NOMO-1 (cell line): ENCODE data around the gene SYT1.
"Not testable (repeated sequence)": the region's sequence is repeated elsewhere in the genome, so short reads cannot be mapped to it uniquely, and the experiment has no call there.

Experiments used
- DNase-seq, 2 experiments: peaks; one replicate each; lab custom pipeline; 2025; ENCODE audit not compliant: unreplicated experiment in 2 of 2; lab: John Stamatoyannopoulos, UW

Gene SYT1

DNA sequence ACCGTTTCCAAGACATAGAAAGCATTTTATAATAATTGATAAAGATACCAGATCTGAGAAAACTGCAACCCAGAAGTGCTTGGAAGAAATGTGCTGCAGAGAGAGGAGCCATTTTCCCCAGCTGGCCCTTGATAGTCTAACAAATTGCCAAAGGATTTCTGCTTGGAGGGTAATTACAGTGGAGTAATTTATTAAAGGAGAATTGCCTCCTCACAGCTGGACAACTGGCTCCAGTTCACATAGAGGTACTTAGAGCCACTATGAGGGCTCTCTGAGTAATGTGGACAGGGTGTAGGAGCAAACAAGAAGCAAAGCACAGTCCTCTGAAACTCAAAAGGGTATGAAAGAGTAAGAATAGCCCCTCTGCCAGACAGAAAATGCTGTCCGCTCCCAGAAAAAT lies 335.6 kb downstream of the SYT1 start:
- DNase-seq: no peak

- no peak for DNase-seq
Observed at GRCh38 chr12:79203058-79203647, 338.6 kb downstream of the SYT1 start.

DNA sequence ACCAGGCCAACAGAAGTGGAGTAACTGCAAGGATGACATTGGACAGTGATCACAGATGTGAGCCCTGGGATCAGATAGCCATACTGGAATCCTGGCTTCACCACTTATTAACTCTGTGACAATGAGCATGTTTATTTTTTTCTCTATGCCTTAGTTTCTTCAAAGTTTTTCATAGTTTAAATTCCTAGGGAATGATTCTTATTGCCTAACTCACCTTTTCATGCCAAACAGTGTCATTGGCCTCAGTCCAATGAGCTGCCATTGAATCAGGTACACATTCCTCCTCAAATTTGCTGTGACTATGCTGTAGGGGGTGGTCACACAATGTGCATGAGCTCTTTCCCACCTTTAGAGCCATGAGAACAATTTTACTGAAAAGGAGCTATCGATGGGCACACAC lies 342.3 kb downstream of the SYT1 start:
- DNase-seq: no peak

DNA sequence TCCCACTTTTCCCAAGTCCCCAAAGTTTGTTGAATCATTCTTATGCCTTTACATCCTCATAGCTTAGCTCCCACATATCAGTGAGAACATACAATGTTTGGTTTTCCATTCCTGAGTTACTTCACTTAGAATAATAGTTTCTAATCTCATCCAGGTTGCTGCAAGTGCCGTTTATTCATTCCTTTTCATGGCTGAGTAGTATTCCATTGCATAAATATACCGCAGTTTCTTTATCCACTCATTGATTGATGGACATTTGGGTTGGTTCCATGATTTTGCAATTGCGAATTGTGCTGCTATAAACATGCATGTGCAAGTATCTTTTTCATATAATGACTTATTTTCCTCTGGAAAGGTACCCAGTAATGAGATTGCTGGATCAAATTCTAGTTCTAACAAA lies 345.8 kb downstream of the SYT1 start:
- not testable (repeated sequence) for DNase-seq

GRCh38 chr12:79217306-79217705 lies 352.7 kb downstream of the SYT1 start:
- no peak for DNase-seq

DNA sequence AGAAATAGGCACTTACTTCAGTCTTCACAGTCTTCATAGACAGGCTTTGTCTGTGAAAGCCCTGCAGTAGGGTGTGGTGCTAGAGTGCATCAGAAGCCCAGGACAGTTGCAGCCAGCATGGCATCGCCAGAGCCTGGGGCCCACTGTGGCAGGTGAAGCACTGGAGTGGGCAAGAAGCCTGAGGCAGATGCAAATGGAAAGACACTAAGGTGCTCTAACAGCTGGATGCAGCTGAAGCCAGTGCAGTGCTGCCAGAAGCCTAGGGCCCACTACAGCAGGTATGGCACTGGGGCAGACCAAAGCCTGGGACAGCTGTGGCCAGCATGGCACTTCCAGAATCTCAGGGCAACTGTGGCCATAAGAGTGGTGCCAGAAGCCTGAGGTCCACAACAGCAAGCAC lies 358.6 kb downstream of the SYT1 start:
- no peak for DNase-seq

- DNase-seq: no peak
Observed at GRCh38 chr12:79223761-79224160, 359.2 kb downstream of the SYT1 start.

DNA sequence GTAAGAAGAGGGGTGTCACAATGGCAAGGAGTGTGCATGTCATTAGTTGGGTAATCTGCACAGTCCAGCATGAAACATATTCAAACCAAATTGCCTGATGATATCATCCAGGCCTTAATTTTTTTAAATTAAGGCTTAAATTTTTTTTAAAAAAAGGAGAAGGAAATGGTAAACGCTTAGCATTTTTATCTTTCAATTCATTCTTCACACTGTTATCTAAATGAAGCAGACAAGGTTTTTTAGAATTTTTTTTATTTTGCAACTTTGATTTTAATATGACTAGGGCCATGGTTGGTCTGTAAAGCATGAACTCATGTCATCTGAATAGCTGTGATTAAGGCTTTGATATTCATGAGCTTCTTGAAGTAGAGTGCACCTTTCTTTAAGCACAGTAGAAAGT lies 362.5 kb downstream of the SYT1 start:
- DNase-seq: no peak

DNA sequence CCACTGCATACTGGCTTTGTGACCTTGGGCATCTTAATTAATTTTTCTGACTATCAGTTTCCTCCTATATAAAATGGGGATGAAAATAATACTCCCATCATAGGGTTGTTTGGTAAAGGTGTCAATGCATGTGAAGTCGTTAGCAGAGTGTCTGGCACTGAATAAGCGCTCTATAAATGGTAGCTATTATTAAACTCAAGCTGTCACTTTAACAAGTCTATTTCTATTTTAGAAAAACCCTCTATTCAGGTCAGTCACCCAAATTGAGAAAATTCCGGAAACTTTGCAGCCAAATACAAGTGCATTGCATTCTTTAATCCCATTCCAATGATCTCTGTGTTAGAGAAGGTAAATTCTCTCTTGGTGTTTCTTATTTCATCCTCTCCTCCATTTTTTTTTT lies 363.1 kb downstream of the SYT1 start:
- DNase-seq: no peak

DNA sequence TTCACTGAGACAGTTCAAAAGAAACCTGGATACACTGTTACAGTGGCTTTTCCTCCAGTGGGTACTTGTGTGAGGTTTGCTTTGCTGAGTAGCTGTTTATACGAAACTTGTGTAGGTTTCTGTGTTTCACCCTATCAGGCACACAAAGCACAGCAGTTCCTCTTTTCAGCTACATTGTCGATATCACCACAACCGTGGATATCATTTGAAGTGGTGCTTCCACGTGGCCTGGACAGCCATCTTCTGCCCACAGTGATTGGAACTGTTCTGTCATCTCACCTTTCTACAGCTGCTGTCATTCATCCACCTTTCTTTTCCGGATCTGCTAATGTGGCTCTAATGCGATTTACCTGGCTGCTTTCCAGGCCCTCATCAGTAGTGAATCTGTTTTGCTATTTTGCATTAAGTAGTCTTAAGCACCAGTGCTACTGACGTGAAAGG lies 368.8 kb downstream of the SYT1 start:
- DNase-seq: no peak

DNA sequence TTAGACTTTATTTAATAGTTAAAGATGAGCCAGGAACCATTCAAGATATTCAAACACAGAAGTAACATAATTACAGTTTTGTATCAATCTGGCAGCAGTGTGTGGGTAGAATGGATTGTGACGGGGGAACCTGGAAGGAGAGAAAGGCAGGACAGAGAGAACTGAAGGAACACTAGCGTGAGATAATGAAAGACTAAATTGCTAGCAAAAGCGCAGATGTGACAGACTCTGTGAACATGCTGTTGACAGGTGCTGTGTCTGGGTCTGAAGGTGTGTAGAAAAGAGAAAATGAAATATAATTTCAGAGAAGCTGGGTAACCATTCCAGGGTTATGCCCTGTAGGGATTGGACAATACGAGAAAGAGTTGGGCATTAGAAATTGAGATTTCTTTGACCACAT lies 372.3 kb downstream of the SYT1 start:
- no peak for DNase-seq

GRCh38 chr12:79238246-79238645 lies 373.7 kb downstream of the SYT1 start:
- DNase-seq: no peak

DNA sequence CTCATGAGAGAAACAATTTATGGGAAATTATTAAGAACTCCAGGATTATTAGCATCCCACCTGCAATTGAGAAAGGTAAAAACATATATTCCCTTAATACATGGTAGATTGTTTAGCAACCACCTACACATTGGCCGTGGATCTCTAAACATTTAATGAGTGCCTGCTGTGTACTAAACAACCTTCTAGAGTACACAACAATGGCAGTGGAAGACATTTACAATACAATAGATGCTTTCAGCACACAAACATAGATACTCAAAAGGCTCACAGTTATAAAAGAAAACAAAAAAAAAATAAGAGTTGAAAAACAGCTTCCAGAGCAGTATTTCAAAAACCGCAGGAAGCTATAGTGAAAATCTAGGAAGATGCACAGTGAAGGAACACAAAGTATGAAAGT lies 382.9 kb downstream of the SYT1 start:
- no peak for DNase-seq

DNA sequence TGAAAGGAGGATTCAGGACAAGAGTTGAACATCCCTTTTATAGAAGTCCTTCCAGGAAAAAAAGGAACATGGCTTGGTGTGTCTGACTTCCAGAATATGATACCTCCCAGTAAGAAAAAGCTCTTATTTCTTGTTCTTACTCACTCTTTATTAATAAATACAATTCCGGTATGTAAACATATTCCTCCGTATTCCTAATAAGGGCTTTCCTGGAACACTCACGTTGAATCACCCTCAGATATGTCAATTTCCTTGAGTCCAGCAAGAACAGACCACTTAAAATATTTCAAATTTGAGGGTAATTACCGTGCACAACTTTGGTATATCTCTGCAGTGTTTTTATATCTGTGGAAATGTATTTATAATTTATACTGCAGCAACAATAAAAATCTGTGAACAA lies 385.6 kb downstream of the SYT1 start:
- no peak for DNase-seq

DNA sequence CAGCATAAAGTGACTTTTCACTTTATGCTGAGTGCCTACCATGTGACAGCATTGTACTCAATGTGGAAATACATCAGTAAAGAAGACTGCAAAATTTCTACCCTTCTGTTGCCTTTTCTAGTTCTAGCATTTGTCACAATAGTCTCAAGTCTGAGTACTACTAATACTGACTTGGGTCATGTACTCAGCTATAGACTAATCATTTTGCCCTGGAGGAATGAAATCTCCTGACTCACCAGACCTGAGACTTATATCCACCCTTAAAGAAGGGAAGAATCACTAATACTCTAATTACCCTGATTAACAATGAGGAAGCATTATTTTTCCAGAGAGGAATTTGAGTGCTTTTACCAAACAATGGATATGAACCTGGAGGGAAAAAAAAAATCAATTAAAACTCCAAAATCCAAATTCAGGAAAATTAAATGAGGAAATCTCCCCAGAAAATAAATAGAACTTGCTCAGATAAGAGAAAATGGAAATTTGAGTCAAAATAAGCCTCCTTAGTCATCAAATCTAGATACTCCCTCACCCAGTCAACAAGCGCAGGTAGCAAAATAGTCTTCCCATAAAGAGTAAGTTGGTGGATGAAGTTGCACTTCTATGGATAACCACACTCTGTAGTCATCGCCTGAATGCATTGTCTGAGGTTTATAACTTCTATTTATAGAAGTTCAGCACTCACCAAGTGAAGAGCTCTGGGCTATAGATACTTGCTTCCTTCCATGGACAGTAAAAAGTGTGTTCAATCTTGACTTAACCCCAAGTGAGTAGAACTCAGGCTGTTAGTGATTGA lies 386.6 kb downstream of the SYT1 start:
- DNase-seq: no peak

DNA sequence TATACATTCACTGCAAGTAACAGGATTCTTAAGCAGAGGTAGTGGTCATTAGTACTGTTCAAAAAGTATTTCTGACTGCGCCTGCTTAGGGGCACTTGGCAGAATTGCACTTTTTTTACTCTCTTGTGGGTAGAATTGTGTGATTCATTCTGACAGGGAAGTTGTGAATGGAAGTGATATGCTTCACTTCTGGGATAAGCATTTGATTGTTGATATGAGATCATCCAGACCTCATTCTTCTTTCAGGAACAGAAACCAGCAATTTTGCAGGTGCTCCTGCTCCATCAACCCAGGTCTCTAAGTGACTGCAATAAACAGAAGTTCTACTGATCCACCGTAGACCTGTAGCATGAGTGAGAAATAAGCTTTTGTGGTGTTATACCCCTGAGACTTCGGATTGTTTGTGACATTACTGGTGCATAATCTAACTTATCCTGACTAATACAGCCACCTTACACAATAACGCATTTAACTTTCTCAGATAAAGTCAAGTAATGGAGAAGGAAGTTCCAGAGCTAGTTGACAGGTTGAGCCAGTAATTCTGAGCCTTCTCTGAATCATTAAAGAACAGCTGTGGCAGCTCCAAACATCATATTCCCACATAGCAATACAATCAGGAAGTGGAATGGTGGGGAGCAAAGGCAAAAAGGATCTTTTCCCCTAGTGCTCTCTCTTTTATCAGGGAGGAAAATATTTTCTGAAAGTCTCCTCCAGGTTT lies 387.9 kb downstream of the SYT1 start:
- DNase-seq: no peak

- DNase-seq: no peak
Observed at GRCh38 chr12:79255288-79255687, 390.7 kb downstream of the SYT1 start.

DNA sequence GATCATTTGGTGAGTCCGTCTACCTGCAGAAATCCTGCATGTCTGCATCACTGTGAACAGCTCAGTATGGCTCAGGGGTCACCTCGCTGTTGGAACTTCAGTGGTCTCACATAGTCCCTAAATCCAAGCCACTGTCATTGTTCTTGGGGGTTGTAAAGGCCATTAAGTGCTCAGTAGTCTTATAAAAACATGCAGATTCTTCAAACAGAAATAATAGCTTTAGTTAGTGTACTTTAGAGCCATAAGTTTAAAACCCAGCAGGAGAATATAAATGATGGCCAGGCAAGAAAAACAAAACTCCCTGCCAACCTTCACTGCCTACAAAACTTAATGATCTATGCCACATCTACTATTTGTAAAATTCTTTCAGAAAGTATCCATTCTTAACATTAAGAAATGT lies 396.3 kb downstream of the SYT1 start:
- DNase-seq: no peak

GRCh38 chr12:79262938-79263337 lies 398.4 kb downstream of the SYT1 start:
- no peak for DNase-seq

- no peak for DNase-seq
Observed at GRCh38 chr12:79266343-79267144, 402.0 kb downstream of the SYT1 start.

GRCh38 chr12:79267580-79267979 lies 403.0 kb downstream of the SYT1 start:
- DNase-seq: no peak
